IMR-90 (cell line): Measurements from ENCODE around the gene CYP2C18. TPM values are rescaled to one million over a fixed set of nuclear protein-coding genes. Genes with fewer than 3 reads are reported as not detected.

Experiments used
- ATAC-seq: fragments of 200-7000 bp; cut with Tn5 transposase; 2 replicates; pipeline ENCODE4 v1.9.1; 2020; ENCODE audit warnings: low read depth, mild to moderate bottlenecking, moderate library complexity
- BruUV-seq: library from RNA; stranded (reverse); fragments of 400-500 nt; replicated peaks from 2 replicates; lab custom pipeline; 2021; lab: Mats Ljungman, UMichigan
- CTCF ChIA-PET: fragments of 300-600 bp; formaldehyde crosslinking; extraction: SDS; loops from one replicate; lab custom pipeline; 2021; ENCODE audit warnings: antibody characterized with exemption; lab: Yijun Ruan, JAX
- POLR2A ChIA-PET: fragments of 300-600 bp; sonication (Branson Sonifier 250); formaldehyde crosslinking; loops from one replicate; lab custom pipeline; 2022; ENCODE audit warnings: antibody characterized with exemption; ENCODE audit not compliant: unreplicated experiment; lab: Charles Lee
- DNase-seq: peaks from one replicate; pipeline ENCODE4 v3.0.0; 2013
- H2AFZ ChIP-seq: replicated peaks from 2 replicates; pipeline ENCODE3; 2013; ENCODE audit warnings: low read length, mild to moderate bottlenecking; ENCODE audit not compliant: poor library complexity
- H2AK5ac ChIP-seq: 2 replicates; pipeline ENCODE4 v1.6.1; 2013; ENCODE audit warnings: low read depth, low read length, inconsistent platforms
- H2AK9ac ChIP-seq: replicated peaks from 2 replicates; pipeline ENCODE3; 2013; ENCODE audit warnings: mild to moderate bottlenecking, low read depth, low read length, moderate library complexity; ENCODE audit not compliant: poor library complexity
- H2BK120ac ChIP-seq: 2 replicates; pipeline ENCODE4 v1.6.1; 2013; ENCODE audit warnings: low read depth, low read length, inconsistent platforms
- H2BK15ac ChIP-seq: 3 replicates; pipeline ENCODE4 v1.6.1; 2013; ENCODE audit warnings: low read depth, low read length, inconsistent platforms
- H2BK20ac ChIP-seq: 2 replicates; pipeline ENCODE4 v1.6.1; 2013; ENCODE audit warnings: low read depth, mild to moderate bottlenecking, inconsistent platforms, low read length, moderate library complexity
- H2BK5ac ChIP-seq: 2 replicates; pipeline ENCODE4 v1.6.1; 2013; ENCODE audit warnings: mild to moderate bottlenecking, low read depth, low read length, inconsistent platforms; ENCODE audit not compliant: poor library complexity, severe bottlenecking
- H3K14ac ChIP-seq: replicated peaks from 2 replicates; pipeline ENCODE4 v1.6.1; 2013; ENCODE audit warnings: low read depth, low read length, inconsistent platforms
- H3K18ac ChIP-seq: 2 replicates; pipeline ENCODE4 v1.6.1; 2013; ENCODE audit warnings: low read depth, low read length, control low read depth
- H3K23ac ChIP-seq: 2 replicates; pipeline ENCODE4 v1.6.1; 2013; ENCODE audit warnings: low read depth, low read length, inconsistent platforms
- H3K27ac ChIP-seq: 2 replicates; pipeline ENCODE4 v1.5.1; 2013; ENCODE audit warnings: mild to moderate bottlenecking, control low read depth, low read length; ENCODE audit not compliant: insufficient read depth
- H3K27me3 ChIP-seq: 2 replicates; pipeline ENCODE4 v1.6.1; 2013; ENCODE audit warnings: low read length; ENCODE audit not compliant: control insufficient read depth, insufficient read depth
- H3K36me3 ChIP-seq: 2 replicates; pipeline ENCODE4 v1.6.1; 2013; ENCODE audit warnings: low read length, mixed read lengths; ENCODE audit not compliant: control insufficient read depth, insufficient read depth
- H3K4ac ChIP-seq: 2 replicates; pipeline ENCODE4 v1.6.1; 2013; ENCODE audit warnings: low read depth, low read length, inconsistent platforms
- H3K4me1 ChIP-seq: 2 replicates; pipeline ENCODE4 v1.6.1; 2013; ENCODE audit warnings: low read length, mixed read lengths; ENCODE audit not compliant: control insufficient read depth, insufficient read depth
- H3K4me2 ChIP-seq: 2 replicates; pipeline ENCODE4 v1.6.1; 2013; ENCODE audit warnings: low read depth, mild to moderate bottlenecking, control low read depth, low read length, moderate library complexity
- H3K4me3 ChIP-seq: 2 replicates; pipeline ENCODE4 v1.5.1; 2013; ENCODE audit warnings: low read depth, mild to moderate bottlenecking, control low read depth, low read length, moderate library complexity; ENCODE audit not compliant: insufficient read depth
- H3K56ac ChIP-seq: 2 replicates; pipeline ENCODE4 v1.6.1; 2013; ENCODE audit warnings: low read length, inconsistent platforms; ENCODE audit not compliant: insufficient read depth; ENCODE audit errors: extremely low read depth
- H3K79me1 ChIP-seq, 2 experiments: 2 replicates each; pipeline ENCODE4 v1.6.1; 2013; ENCODE audit warnings: low read length in 2 of 2, inconsistent platforms in 1 of 2, low read depth in 1 of 2
- H3K9ac ChIP-seq: 2 replicates; pipeline ENCODE4 v1.6.1; 2013; ENCODE audit warnings: low read depth, low read length, control low read depth
- H3K9me1 ChIP-seq: 2 replicates; pipeline ENCODE4 v1.6.1; 2013; ENCODE audit warnings: low read length, inconsistent platforms; ENCODE audit not compliant: insufficient read depth
- H3K9me3 ChIP-seq: 2 replicates; pipeline ENCODE4 v1.6.1; 2013; ENCODE audit warnings: low read length; ENCODE audit not compliant: control insufficient read depth, insufficient read depth
- H4K20me1 ChIP-seq: 2 replicates; pipeline ENCODE4 v1.6.1; 2013; ENCODE audit warnings: low read length, inconsistent platforms; ENCODE audit not compliant: insufficient read depth
- H4K5ac ChIP-seq: 2 replicates; pipeline ENCODE4 v1.6.1; 2013; ENCODE audit warnings: mild to moderate bottlenecking, low read depth, low read length, control low read depth
- H4K8ac ChIP-seq, 2 experiments: 2 replicates each; pipeline ENCODE4 v1.6.1; 2013; ENCODE audit warnings: low read depth in 2 of 2, low read length in 2 of 2, control low read depth in 1 of 2, inconsistent platforms in 1 of 2
- H4K91ac ChIP-seq: 2 replicates; pipeline ENCODE4 v1.6.1; 2013; ENCODE audit warnings: low read depth, low read length, inconsistent platforms; ENCODE audit not compliant: insufficient read depth
- CEBPB ChIP-seq: IDR thresholded peaks from 2 replicates; pipeline ENCODE4 v1.6.1; 2012; ENCODE audit warnings: low read depth, low read length, improper control_type of control experiment
- CHD1 ChIP-seq: IDR thresholded peaks from 2 replicates; pipeline ENCODE4 v1.6.1; 2012; ENCODE audit warnings: low read depth, low read length, improper control_type of control experiment
- CTCF ChIP-seq: conservative IDR thresholded peaks from 2 replicates; pipeline ENCODE4 v1.5.1; 2012; ENCODE audit warnings: mild to moderate bottlenecking, low read depth, low read length, improper control_type of control experiment
- ELK1 ChIP-seq: fragments of 150-350 bp; IDR thresholded peaks from 2 replicates; pipeline ENCODE4 v1.6.1; 2016; ENCODE audit warnings: low read depth, mild to moderate bottlenecking, low read length, moderate library complexity, borderline replicate concordance
- FOS ChIP-seq: fragments of 150-350 bp; IDR thresholded peaks from 2 replicates; pipeline ENCODE4 v1.6.1; 2016; ENCODE audit warnings: low read depth, low read length
- MAZ ChIP-seq: IDR thresholded peaks from 2 replicates; pipeline ENCODE4 v1.6.1; 2012; ENCODE audit warnings: low read depth, mild to moderate bottlenecking, low read length, improper control_type of control experiment, moderate library complexity, borderline replicate concordance
- MXI1 ChIP-seq: IDR thresholded peaks from 2 replicates; pipeline ENCODE4 v1.6.1; 2012; ENCODE audit warnings: low read depth, mild to moderate bottlenecking, low read length, moderate library complexity, borderline replicate concordance
- SMC3 ChIP-seq: fragments of 150-350 bp; IDR thresholded peaks from 2 replicates; pipeline ENCODE4 v1.6.1; 2016; ENCODE audit warnings: low read depth, mild to moderate bottlenecking, antibody characterized with exemption, low read length, moderate library complexity
- USF2 ChIP-seq: fragments of 150-350 bp; IDR thresholded peaks from 2 replicates; pipeline ENCODE4 v1.6.1; 2017; ENCODE audit warnings: mild to moderate bottlenecking, antibody characterized with exemption, low read length, low read depth
- WGBS, 2 experiments: methylation state at CpG; one replicate each; pipeline versions ENCODE4 v1.1.5 to v1.1.7; 2013; ENCODE audit warnings: missing lambda C conversion rate in 2 of 2; ENCODE audit not compliant: insufficient read length in 1 of 2; ENCODE audit errors: extremely low coverage in 2 of 2; 5-methylcytosine and 5-hydroxymethylcytosine counted together
- dilution Hi-C: fragments of 300-500 bp; cut with HindIII; formaldehyde crosslinking; loops from one replicate; pipeline ENCODE4 v1.14.3; 2018; ENCODE audit warnings: low sequenced_read_pairs; ENCODE audit not compliant: unreplicated experiment
- in situ Hi-C: fragments of 300-500 bp; cut with MboI; formaldehyde crosslinking; loops from 3 replicates; pipeline ENCODE4 v1.14.3; 2019; ENCODE audit warnings: low sequenced_read_pairs, inconsistent platforms, mixed read lengths
- intact Hi-C: fragments of 100-400 bp; cut with micrococcal nuclease; formaldehyde crosslinking; loops from 2 replicates; pipeline ENCODE4 v1.10.0; 2022
- polyA plus RNA-seq, 3 experiments: library from polyadenylated mRNA; depleted of rRNA; stranded (reverse); fragments of >200 nt; gene quantifications; 2 replicates each; pipeline ENCODE4 v1.2.3, GENCODE V29; 2012; ENCODE audit warnings: low replicate concordance in 1 of 3
- total RNA-seq: library from RNA; depleted of rRNA; stranded (reverse); fragments of >200 nt; gene quantifications from 2 replicates; pipeline ENCODE4 v1.2.3, GENCODE V29; 2012

The CYP2C18 gene
- total and polyA plus RNA-seq, 2 of the 4 experiments (the other 2 are of a cell fraction): not detected

DNA sequence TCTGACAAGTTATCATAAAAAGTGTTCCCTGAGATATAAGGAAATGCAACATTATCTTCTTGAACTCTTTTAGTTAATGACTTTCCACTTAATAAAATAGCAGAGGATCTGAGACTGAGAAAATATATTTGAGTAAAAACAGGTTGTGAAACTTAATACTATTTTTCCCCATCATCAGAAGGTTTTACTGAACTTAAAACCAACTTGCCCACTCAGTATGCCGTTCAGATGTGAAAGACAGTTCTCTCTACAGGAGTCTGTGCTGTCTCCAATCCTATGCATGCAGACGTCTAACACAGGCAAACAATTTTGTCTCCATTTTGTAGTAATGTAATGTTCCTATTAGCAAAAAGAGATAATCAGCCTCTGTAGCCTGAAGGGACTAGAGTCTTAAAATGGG, 38.2 kb upstream of the CYP2C18 start:
- H3K4ac ChIP-seq: no peak overlapping the region
- no peaks in the 10 kb centered on the region for H3K79me1 ChIP-seq
- no peak overlapping the region for H3K14ac ChIP-seq
- H3K18ac ChIP-seq: no peak overlapping the region
- no peaks in the 10 kb centered on the region for H3K9me3 ChIP-seq
- H2BK20ac ChIP-seq: no peak overlapping the region
- ChIA-PET CTCF (no interaction called here), POLR2A (no interaction called here)
- H3K36me3 ChIP-seq: no peaks in the 10 kb centered on the region
- no peaks in the 10 kb centered on the region for H4K20me1 ChIP-seq
- in situ Hi-C loops (no loop called here), intact Hi-C loops (no loop called here), dilution Hi-C loops (no loop called here)
- no peak for DNase-seq
- no peak overlapping the region for H3K56ac ChIP-seq
- H3K4me3 ChIP-seq: no peak overlapping the region
- no peaks in the 10 kb centered on the region for H3K27me3 ChIP-seq
- WGBS, 2 experiments: no CpG with 5 or more reads among the region's 2 CpGs
- H3K27ac ChIP-seq: no peak overlapping the region
- H3K4me1 ChIP-seq: no peaks in the 10 kb centered on the region
- H4K91ac ChIP-seq: no peak overlapping the region
- H2AFZ ChIP-seq: no peak overlapping the region
- BruUV-seq: no TSS peak
- TF ChIP-seq ELK1 (no peak), CEBPB (no peak), SMC3 (no peak), USF2 (no peak), MAZ (no peak), MXI1 (no peak), FOS (no peak), CHD1 (no peak), CTCF (no peak)
- no peak overlapping the region for H2BK5ac ChIP-seq
- no peak overlapping the region for H2BK15ac ChIP-seq
- H3K9ac ChIP-seq: no peak overlapping the region
- H3K4me2 ChIP-seq: no peak overlapping the region
- no peak overlapping the region for H3K23ac ChIP-seq
- no peaks in the 10 kb centered on the region for H3K9me1 ChIP-seq
- H2BK120ac ChIP-seq: no peak overlapping the region
- H4K5ac ChIP-seq: no peak overlapping the region
- H2AK5ac ChIP-seq: no peak overlapping the region
- H2AK9ac ChIP-seq: no peak overlapping the region
- H4K8ac ChIP-seq: no peak overlapping the region
- ATAC-seq: no peak
